GM12878 (cell line): ENCODE measurements around the gene NR2F1-AS1. TPM values are rescaled to one million over a fixed set of nuclear protein-coding genes. Genes with fewer than 3 reads are reported as not detected.

Experiments used
- ATAC-seq: fragments of 200-7000 bp; cut with Tn5 transposase; 3 replicates; pipeline ENCODE4 v1.9.1; 2020; ENCODE audit warnings: mild to moderate bottlenecking, moderate library complexity
- BruUV-seq: library from RNA; stranded (reverse); fragments of 400-500 nt; replicated peaks from 2 replicates; lab custom pipeline; 2021; lab: Mats Ljungman, UMichigan
- CTCF ChIA-PET: fragments of 300-600 bp; sonication (Branson Sonifier 250); formaldehyde crosslinking; extraction: SDS; loops from one replicate; lab custom pipeline; 2021; ENCODE audit warnings: inconsistent platforms; lab: Yijun Ruan, JAX
- POLR2A ChIA-PET: fragments of 350-600 bp; formaldehyde crosslinking; extraction: SDS; loops from one replicate; lab custom pipeline; 2021; ENCODE audit warnings: inconsistent platforms; lab: Charles Lee
- RAD21 ChIA-PET: fragments of 300-600 bp; sonication (Branson Sonifier 250); formaldehyde crosslinking; loops from one replicate; lab custom pipeline; 2023; ENCODE audit warnings: antibody characterized with exemption; ENCODE audit not compliant: unreplicated experiment; lab: Charles Lee
- SMC1A ChIA-PET: fragments of 300-600 bp; sonication (Branson Sonifier 250); formaldehyde crosslinking; loops from one replicate; lab custom pipeline; 2023; ENCODE audit not compliant: unreplicated experiment, uncharacterized antibody; lab: Charles Lee
- DNase-seq: peaks from one replicate; pipeline ENCODE4 v3.0.0-alpha.2; 2011; ENCODE audit warnings: low read depth, low spot score
- FAIRE-seq: peaks from 3 replicates; lab custom pipeline; 2011; peaks lifted over from hg19 to GRCh38; lab: Jason Lieb, UNC
- H2AFZ ChIP-seq: 2 replicates; pipeline ENCODE4 v1.6.0; 2011; ENCODE audit warnings: low read depth, low read length, control low read depth; ENCODE audit not compliant: control insufficient read depth
- H3K27ac ChIP-seq: 2 replicates; pipeline ENCODE4 v1.5.1; 2011; ENCODE audit warnings: control low read depth; ENCODE audit not compliant: control insufficient read depth, insufficient read depth
- H3K27me3 ChIP-seq, 2 experiments: replicated peaks in 1 of 2; 2 replicates each; pipeline versions ENCODE4 v1.6.0 to v1.6.1; 2011; ENCODE audit warnings: low read length in 1 of 2; ENCODE audit not compliant: control insufficient read depth in 2 of 2, insufficient read depth in 2 of 2
- H3K36me3 ChIP-seq, 2 experiments: 2 replicates each; pipeline ENCODE4 v1.5.1; 2011; ENCODE audit warnings: low read length in 1 of 2; ENCODE audit not compliant: control insufficient read depth in 2 of 2, insufficient read depth in 2 of 2
- H3K4me1 ChIP-seq: 2 replicates; pipeline ENCODE4 v1.6.1; 2011; ENCODE audit warnings: mild to moderate bottlenecking, low read length, moderate library complexity, mixed read lengths; ENCODE audit not compliant: control insufficient read depth, insufficient read depth
- H3K4me2 ChIP-seq: 2 replicates; pipeline ENCODE4 v1.6.0; 2011; ENCODE audit warnings: control low read depth; ENCODE audit not compliant: control insufficient read depth, insufficient read depth
- H3K4me3 ChIP-seq: fragments of 200-600 bp; sonication (generic); 2 replicates; pipeline ENCODE4 v1.5.1; 2016
- H3K79me2 ChIP-seq: 2 replicates; pipeline ENCODE4 v1.6.0; 2011; ENCODE audit warnings: low read length; ENCODE audit not compliant: control insufficient read depth, insufficient read depth
- H3K9ac ChIP-seq: 2 replicates; pipeline ENCODE4 v1.8.0; 2011; ENCODE audit warnings: low read length, control low read depth, mixed read lengths; ENCODE audit not compliant: control insufficient read depth, insufficient read depth
- H3K9me3 ChIP-seq: replicated peaks from 3 replicates; pipeline ENCODE4 v1.5.1; 2011; ENCODE audit warnings: mild to moderate bottlenecking, low read length; ENCODE audit not compliant: control insufficient read depth, insufficient read depth
- H4K20me1 ChIP-seq: 2 replicates; pipeline ENCODE4 v1.6.0; 2011; ENCODE audit not compliant: control insufficient read depth, insufficient read depth
- ETV6 ChIP-seq, 2 experiments: fragments of 450-650 bp in 1 of 2; IDR thresholded peaks in 1 of 2; conservative IDR thresholded peaks in 1 of 2; 2 replicates each; pipeline ENCODE4 v1.6.1; 2014; ENCODE audit warnings: antibody characterized with exemption in 1 of 2, borderline replicate concordance in 1 of 2, low read depth in 1 of 2, mild to moderate bottlenecking in 1 of 2, moderate library complexity in 1 of 2
- GATAD2B ChIP-seq: fragments of 450-650 bp; conservative IDR thresholded peaks from 2 replicates; pipeline ENCODE4 v1.6.1; 2017; ENCODE audit warnings: low read depth, mild to moderate bottlenecking, moderate library complexity
- IKZF2 ChIP-seq, 2 experiments: fragments of 450-650 bp; IDR thresholded peaks; 2 replicates each; pipeline ENCODE4 v1.6.1; 2017; ENCODE audit warnings: mild to moderate bottlenecking in 2 of 2, moderate library complexity in 2 of 2
- KLF5 ChIP-seq: fragments of 450-650 bp; IDR thresholded peaks from 2 replicates; pipeline ENCODE4 v1.6.1; 2014; ENCODE audit warnings: mild to moderate bottlenecking; ENCODE audit not compliant: partially characterized antibody
- MYB ChIP-seq: fragments of 150-350 bp; IDR thresholded peaks from 2 replicates; pipeline ENCODE4 v1.6.1; 2014; ENCODE audit warnings: mild to moderate bottlenecking, low read depth, low read length, borderline replicate concordance
- RAD51 ChIP-seq: fragments of 450-650 bp; IDR thresholded peaks from 2 replicates; pipeline ENCODE4 v1.6.1; 2016; ENCODE audit warnings: moderate library complexity, mild to moderate bottlenecking, inconsistent platforms
- RBBP5 ChIP-seq: fragments of 200-600 bp; sonication (generic); conservative IDR thresholded peaks from 2 replicates; pipeline ENCODE4 v1.6.1; 2016
- RCOR1 ChIP-seq: conservative IDR thresholded peaks from 2 replicates; pipeline ENCODE4 v1.6.1; 2012; ENCODE audit warnings: low read depth, low read length, improper control_type of control experiment
- SIN3A ChIP-seq: IDR thresholded peaks from 2 replicates; pipeline ENCODE4 v1.6.1; 2012; ENCODE audit warnings: low read depth, low read length, improper control_type of control experiment
- SMARCA5 ChIP-seq: fragments of 450-650 bp; IDR thresholded peaks from 2 replicates; pipeline ENCODE4 v1.6.1; 2017; ENCODE audit warnings: mild to moderate bottlenecking
- SUZ12 ChIP-seq: fragments of 200-600 bp; sonication (generic); IDR thresholded peaks from one replicate; pipeline ENCODE4 v1.6.1; 2018; ENCODE audit warnings: antibody characterized with exemption, mild to moderate bottlenecking; ENCODE audit not compliant: unreplicated experiment
- ZNF24 ChIP-seq: fragments of 450-650 bp; IDR thresholded peaks from 2 replicates; pipeline ENCODE4 v1.6.1; 2017; ENCODE audit warnings: antibody characterized with exemption, mild to moderate bottlenecking
- WGBS: methylation state at CpG from one replicate; pipeline ENCODE4 v1.1.6; 2016; ENCODE audit warnings: low lambda C conversion rate; ENCODE audit not compliant: insufficient replicate concordance, insufficient coverage; ENCODE audit errors: missing lambda C conversion rate; 5-methylcytosine and 5-hydroxymethylcytosine counted together
- in situ Hi-C: fragments of 300-500 bp; cut with MboI; formaldehyde crosslinking; loops from 9 replicates; pipeline ENCODE4 v1.14.3; 2018; ENCODE audit warnings: mixed read lengths
- intact Hi-C: fragments of 100-400 bp; cut with micrococcal nuclease; formaldehyde crosslinking; loops from one replicate; pipeline ENCODE4 v1.14.2; 2022; ENCODE audit not compliant: unreplicated experiment
- polyA plus RNA-seq, 11 experiments: library from polyadenylated mRNA; depleted of rRNA in 4 of 11; unstranded in 6 of 11; stranded (reverse) in 5 of 11; fragments of >200 nt; fragmentation: Nextera tagmentation in 4 of 11; fragmentation: Illumina TruSeq in 1 of 11; extraction: Ambion mirVana in 4 of 11; extraction: Trizol in 1 of 11; gene quantifications; 1 replicate in 1 of 11; 2 replicates in 10 of 11; pipeline versions ENCODE4 v1.2.1 to v1.2.3, GENCODE V29; 2011 to 2016; ENCODE audit warnings: inconsistent platforms in 2 of 11, missing spikeins in 2 of 11, low read depth in 1 of 11
- total RNA-seq, 4 experiments: library from RNA; depleted of rRNA in 3 of 4; stranded (reverse); fragments of >200 nt in 3 of 4; fragmentation: Illumina TruSeq in 1 of 4; extraction: Trizol in 1 of 4; gene quantifications; 2 replicates each; pipeline versions ENCODE4 v1.2.1 to v1.2.3, GENCODE V29; 2013 to 2021
- TF ChIP-seq, protein P1 (sequence below): IDR thresholded peaks from 2 replicates; pipeline ENCODE4 v1.6.1; 2012; ENCODE audit warnings: low read depth, low read length, improper control_type of control experiment
- TF ChIP-seq, protein P2 (sequence below): fragments of 450-650 bp; IDR thresholded peaks from 2 replicates; pipeline ENCODE4 v1.6.1; 2017; ENCODE audit warnings: mild to moderate bottlenecking, low read depth, inconsistent platforms; ENCODE audit not compliant: poor library complexity, severe bottlenecking
- TF ChIP-seq, protein P3 (sequence below): fragments of 450-650 bp; IDR thresholded peaks from 2 replicates; pipeline ENCODE4 v1.6.1; 2017; ENCODE audit warnings: mild to moderate bottlenecking, moderate library complexity

NR2F1-AS1 gene
- total and polyA plus RNA-seq, 10 of the 15 experiments (the other 5 are each of a cell fraction or from before 2014, with no cell fraction given), result 0.11 to 0.85 (median 0.27) TPM

DNA sequence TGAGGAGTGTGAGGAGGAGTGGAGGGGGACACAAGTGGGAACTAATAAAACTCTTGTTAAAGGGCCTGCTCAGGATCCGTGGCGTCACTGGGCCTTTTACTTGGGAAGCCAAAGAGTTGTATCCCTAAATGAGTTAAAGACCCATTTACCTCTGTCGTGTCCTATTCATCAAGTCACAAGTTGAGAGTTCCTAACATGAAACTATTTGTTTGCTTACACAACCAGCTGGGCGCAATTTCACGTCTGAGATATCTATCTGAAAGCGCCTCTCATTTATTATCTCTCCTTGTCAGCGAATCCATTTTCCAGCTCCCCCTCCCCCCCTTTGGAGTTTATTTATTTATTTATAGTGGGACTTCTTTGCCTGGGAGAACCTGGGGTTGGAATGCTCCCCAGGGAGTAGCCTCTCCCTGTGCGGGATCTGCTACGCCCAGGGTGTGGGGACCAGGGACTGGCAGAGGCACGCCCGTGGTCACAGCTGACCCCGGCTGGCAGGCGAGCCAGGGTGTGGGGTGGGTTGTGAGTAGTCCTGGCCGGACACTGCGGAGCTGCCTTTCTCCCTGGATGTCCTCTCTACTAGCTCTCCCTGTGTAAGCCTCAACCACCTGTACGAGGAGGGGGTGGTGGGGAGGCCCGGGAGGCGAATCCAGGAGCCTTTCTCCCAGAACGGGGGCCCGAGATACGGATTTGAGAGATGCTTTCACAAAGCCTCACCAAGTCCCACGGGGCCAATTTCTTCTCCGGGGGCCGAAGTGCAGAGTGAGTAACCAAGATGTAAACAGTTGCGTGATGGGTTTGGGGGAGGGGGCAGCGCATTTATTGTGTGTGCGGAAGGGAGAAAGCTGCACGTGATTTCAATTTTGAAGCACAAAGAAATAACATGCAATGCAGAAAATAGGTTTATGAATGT is 17.3 kb upstream of the NR2F1-AS1 start:
- no peak for ATAC-seq
- TF ChIP-seq, protein P1, sequence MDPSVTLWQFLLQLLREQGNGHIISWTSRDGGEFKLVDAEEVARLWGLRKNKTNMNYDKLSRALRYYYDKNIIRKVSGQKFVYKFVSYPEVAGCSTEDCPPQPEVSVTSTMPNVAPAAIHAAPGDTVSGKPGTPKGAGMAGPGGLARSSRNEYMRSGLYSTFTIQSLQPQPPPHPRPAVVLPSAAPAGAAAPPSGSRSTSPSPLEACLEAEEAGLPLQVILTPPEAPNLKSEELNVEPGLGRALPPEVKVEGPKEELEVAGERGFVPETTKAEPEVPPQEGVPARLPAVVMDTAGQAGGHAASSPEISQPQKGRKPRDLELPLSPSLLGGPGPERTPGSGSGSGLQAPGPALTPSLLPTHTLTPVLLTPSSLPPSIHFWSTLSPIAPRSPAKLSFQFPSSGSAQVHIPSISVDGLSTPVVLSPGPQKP, result no peak
- no peak for TF ChIP-seq ZNF24
- TF ChIP-seq KLF5, result no peak
- no peak for TF ChIP-seq RBBP5
- no peak for TF ChIP-seq RCOR1
- TF ChIP-seq SMARCA5, result no peak
- no peak for TF ChIP-seq SIN3A
- TF ChIP-seq, protein P2, sequence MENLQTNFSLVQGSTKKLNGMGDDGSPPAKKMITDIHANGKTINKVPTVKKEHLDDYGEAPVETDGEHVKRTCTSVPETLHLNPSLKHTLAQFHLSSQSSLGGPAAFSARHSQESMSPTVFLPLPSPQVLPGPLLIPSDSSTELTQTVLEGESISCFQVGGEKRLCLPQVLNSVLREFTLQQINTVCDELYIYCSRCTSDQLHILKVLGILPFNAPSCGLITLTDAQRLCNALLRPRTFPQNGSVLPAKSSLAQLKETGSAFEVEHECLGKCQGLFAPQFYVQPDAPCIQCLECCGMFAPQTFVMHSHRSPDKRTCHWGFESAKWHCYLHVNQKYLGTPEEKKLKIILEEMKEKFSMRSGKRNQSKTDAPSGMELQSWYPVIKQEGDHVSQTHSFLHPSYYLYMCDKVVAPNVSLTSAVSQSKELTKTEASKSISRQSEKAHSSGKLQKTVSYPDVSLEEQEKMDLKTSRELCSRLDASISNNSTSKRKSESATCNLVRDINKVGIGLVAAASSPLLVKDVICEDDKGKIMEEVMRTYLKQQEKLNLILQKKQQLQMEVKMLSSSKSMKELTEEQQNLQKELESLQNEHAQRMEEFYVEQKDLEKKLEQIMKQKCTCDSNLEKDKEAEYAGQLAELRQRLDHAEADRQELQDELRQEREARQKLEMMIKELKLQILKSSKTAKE, result no peak
- TF ChIP-seq SUZ12, result no peak
- TF ChIP-seq IKZF2 (IDR thresholded peaks at IDR 0.05), result no peak
- TF ChIP-seq GATAD2B, result no peak
- TF ChIP-seq ETV6 (conservative IDR thresholded peaks at IDR 0.05 in 1 of 2, IDR thresholded peaks at IDR 0.05 in 1 of 2; ENCODE audit: borderline replicate concordance in 1 of 2, low read depth in 1 of 2), result no peak
- TF ChIP-seq MYB, result no peak
- TF ChIP-seq, protein P3, sequence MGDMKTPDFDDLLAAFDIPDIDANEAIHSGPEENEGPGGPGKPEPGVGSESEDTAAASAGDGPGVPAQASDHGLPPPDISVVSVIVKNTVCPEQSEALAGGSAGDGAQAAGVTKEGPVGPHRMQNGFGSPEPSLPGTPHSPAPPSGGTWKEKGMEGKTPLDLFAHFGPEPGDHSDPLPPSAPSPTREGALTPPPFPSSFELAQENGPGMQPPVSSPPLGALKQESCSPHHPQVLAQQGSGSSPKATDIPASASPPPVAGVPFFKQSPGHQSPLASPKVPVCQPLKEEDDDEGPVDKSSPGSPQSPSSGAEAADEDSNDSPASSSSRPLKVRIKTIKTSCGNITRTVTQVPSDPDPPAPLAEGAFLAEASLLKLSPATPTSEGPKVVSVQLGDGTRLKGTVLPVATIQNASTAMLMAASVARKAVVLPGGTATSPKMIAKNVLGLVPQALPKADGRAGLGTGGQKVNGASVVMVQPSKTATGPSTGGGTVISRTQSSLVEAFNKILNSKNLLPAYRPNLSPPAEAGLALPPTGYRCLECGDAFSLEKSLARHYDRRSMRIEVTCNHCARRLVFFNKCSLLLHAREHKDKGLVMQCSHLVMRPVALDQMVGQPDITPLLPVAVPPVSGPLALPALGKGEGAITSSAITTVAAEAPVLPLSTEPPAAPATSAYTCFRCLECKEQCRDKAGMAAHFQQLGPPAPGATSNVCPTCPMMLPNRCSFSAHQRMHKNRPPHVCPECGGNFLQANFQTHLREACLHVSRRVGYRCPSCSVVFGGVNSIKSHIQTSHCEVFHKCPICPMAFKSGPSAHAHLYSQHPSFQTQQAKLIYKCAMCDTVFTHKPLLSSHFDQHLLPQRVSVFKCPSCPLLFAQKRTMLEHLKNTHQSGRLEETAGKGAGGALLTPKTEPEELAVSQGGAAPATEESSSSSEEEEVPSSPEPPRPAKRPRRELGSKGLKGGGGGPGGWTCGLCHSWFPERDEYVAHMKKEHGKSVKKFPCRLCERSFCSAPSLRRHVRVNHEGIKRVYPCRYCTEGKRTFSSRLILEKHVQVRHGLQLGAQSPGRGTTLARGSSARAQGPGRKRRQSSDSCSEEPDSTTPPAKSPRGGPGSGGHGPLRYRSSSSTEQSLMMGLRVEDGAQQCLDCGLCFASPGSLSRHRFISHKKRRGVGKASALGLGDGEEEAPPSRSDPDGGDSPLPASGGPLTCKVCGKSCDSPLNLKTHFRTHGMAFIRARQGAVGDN, result no peak
- TF ChIP-seq RAD51, result no peak
- no TSS peak for BruUV-seq
- Histone ChIP-seq H3K9ac (no peak overlapping the region), H3K27me3 (peaks cover 26 to 46% of the 10 kb centered on the region in 2 experiments), H3K79me2 (no peaks in the 10 kb centered on the region), H3K9me3 (no peaks in the 10 kb centered on the region; the same call in 1 of the 3 replicates), H3K4me3 (no peak overlapping the region), H3K4me1 (no peaks in the 10 kb centered on the region), H2AFZ (no peak overlapping the region), H3K36me3 (no peaks in the 10 kb centered on the region), H4K20me1 (no peaks in the 10 kb centered on the region), H3K4me2 (no peak overlapping the region), H3K27ac (no peak overlapping the region)
- SMC1A ChIA-PET, result interaction anchor here (1.2 to 5.9 kb wide), 4 partner anchors 11 to 208 kb away, joined by 3 to 21 read pairs (median 4); no protein-coding TSS in a partner anchor
- in situ Hi-C loops (loop anchor here (5.0 to 25.0 kb wide), 2 partner anchors 209 to 1089 kb away; no protein-coding TSS in a partner anchor), intact Hi-C loops (no loop called here)
- POLR2A ChIA-PET, result no interaction called here
- RAD21 ChIA-PET, result no interaction called here
- no peak for FAIRE-seq
- WGBS, result 45% methylated on average over 25 of the region's 28 CpGs
- CTCF ChIA-PET, result interaction anchor here (0.9 to 2.9 kb wide), 3 partner anchors 9 to 202 kb away, joined by 3 to 17 read pairs (median 4); no protein-coding TSS in a partner anchor
- DNase-seq, result no peak
